ENCODE data around the gene CAMK1D.

DNA sequence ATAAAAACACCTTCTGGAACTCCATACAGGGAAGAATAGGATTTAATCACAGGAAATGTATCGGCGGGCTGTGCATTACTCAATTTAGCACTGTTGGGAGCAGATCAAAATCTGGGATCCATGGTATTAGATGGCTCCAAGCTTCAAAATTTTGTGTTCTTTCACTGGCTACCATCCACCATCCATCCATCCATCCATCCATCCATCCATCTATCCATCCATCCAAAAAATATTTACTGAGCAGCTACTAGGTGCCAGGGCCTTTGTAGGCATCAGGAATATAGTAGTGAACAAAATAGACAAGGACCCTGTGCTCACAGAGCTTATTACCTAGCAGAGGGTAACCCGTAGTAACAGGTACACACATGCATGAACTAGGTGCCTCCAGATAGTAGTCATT lies 372.0 kb downstream of the CAMK1D start:
- TF ChIP-seq EZH2phosphoT487 (IDR thresholded peaks at IDR 0.05; ENCODE audit: low read length), result no peak
- no peak for TF ChIP-seq CTCF (IDR thresholded peaks at IDR 0.05; ENCODE audit: low read length)
